Peyer's patch (tissue), 4 donors: ENCODE measurements around the gene BRINP1. TPM values are rescaled to one million over a fixed set of nuclear protein-coding genes. Genes with fewer than 3 reads are reported as not detected.
A peak's percentile ranks its signal among the peaks of the same experiment; 100 is the strongest.

ENCODE experiments used
- DNase-seq, 3 donors: peaks; one replicate each; pipeline ENCODE4 v3.0.0-alpha.2; 2017 to 2019
- H3K27ac ChIP-seq, 4 donors: fragments of 200-600 bp; sonication (generic); one replicate each; pipeline ENCODE4 v1.5.1; 2016 to 2019
- H3K27me3 ChIP-seq, 2 donors: fragments of 200-600 bp; sonication (generic); one replicate each; pipeline ENCODE4 v1.5.1; 2019
- H3K36me3 ChIP-seq, 3 donors: fragments of 200-600 bp; sonication (generic); one replicate each; pipeline ENCODE4 v1.5.1; 2016 to 2019
- H3K4me1 ChIP-seq, 4 donors: fragments of 200-600 bp; sonication (generic); one replicate each; pipeline ENCODE4 v1.5.1; 2016 to 2019
- H3K4me3 ChIP-seq, 4 donors: fragments of 200-600 bp; sonication (generic); 1 replicate in 3 of 4; 2 replicates in 1 of 4; pipeline ENCODE4 v1.5.1; 2016 to 2019; ENCODE audit warnings: mild to moderate bottlenecking in 1 of 4
- H3K9me3 ChIP-seq, 4 donors: fragments of 200-600 bp; sonication (generic); one replicate each; pipeline ENCODE4 v1.5.1; 2016 to 2019; ENCODE audit warnings: mild to moderate bottlenecking in 1 of 4
- CTCF ChIP-seq, 6 experiments: fragments of 450-650 bp in 4 of 6; fragments of 200-600 bp in 2 of 6; sonication (generic) in 1 of 6; IDR thresholded peaks; one replicate each; pipeline ENCODE4 v1.5.1; 2017 to 2019; ENCODE audit warnings: antibody characterized with exemption in 6 of 6, mild to moderate bottlenecking in 3 of 6, moderate library complexity in 1 of 6
- POLR2A ChIP-seq, 2 donors: fragments of 450-650 bp; IDR thresholded peaks; one replicate each; pipeline ENCODE4 v1.5.1; 2017; ENCODE audit warnings: antibody characterized with exemption in 2 of 2, mild to moderate bottlenecking in 2 of 2, moderate library complexity in 2 of 2
- total RNA-seq, 4 donors: library from RNA; depleted of rRNA; stranded (reverse); fragments of >200 nt; gene quantifications; one replicate each; pipeline ENCODE4 v1.1.0, GENCODE V29; 2016

Gene BRINP1, protein sequence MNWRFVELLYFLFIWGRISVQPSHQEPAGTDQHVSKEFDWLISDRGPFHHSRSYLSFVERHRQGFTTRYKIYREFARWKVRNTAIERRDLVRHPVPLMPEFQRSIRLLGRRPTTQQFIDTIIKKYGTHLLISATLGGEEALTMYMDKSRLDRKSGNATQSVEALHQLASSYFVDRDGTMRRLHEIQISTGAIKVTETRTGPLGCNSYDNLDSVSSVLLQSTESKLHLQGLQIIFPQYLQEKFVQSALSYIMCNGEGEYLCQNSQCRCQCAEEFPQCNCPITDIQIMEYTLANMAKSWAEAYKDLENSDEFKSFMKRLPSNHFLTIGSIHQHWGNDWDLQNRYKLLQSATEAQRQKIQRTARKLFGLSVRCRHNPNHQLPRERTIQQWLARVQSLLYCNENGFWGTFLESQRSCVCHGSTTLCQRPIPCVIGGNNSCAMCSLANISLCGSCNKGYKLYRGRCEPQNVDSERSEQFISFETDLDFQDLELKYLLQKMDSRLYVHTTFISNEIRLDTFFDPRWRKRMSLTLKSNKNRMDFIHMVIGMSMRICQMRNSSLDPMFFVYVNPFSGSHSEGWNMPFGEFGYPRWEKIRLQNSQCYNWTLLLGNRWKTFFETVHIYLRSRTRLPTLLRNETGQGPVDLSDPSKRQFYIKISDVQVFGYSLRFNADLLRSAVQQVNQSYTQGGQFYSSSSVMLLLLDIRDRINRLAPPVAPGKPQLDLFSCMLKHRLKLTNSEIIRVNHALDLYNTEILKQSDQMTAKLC
- under 1 TPM in 1 of 4 donors, not detected in 3; 0.47 TPM for total RNA-seq

- peaks cover 0 to 12% of the 10 kb centered on the region in 2 donors for H3K27me3 ChIP-seq
- no peak for TF ChIP-seq POLR2A (IDR thresholded peaks at IDR 0.05)
- no peak for TF ChIP-seq CTCF (IDR thresholded peaks at IDR 0.05)
- no peaks in the 10 kb centered on the region for H3K36me3 ChIP-seq
- DNase-seq = peak in 1 of 3 donors; percentile 51
- peaks cover 0 to 9% (median 0%) of the 10 kb centered on the region in 4 donors for H3K4me1 ChIP-seq
- no peaks in the 10 kb centered on the region for H3K9me3 ChIP-seq
- no peak within 1 kb of the TSS for H3K27ac ChIP-seq
- H3K4me3 ChIP-seq = peak within 1 kb of the TSS in 2 of 4 donors; percentile 25 to 46
Measured at GRCh38 chr9:119368681-119369581, at the start of gene BRINP1. TSS of gene BRINP1 (minus strand) at chr9:119369435. CDS start at chr9:119313355, 56,080 bp downstream.

- no peak for DNase-seq
- H3K27me3 ChIP-seq = no peaks in the 10 kb centered on the region
- no peak overlapping the region for H3K4me3 ChIP-seq
- H3K9me3 ChIP-seq = no peaks in the 10 kb centered on the region
- H3K4me1 ChIP-seq = no peaks in the 10 kb centered on the region
- H3K27ac ChIP-seq = no peak overlapping the region
- no peaks in the 10 kb centered on the region for H3K36me3 ChIP-seq
- TF ChIP-seq POLR2A (IDR thresholded peaks at IDR 0.05) (no peak), CTCF (IDR thresholded peaks at IDR 0.05) (no peak)
Measured at GRCh38 chr9:119418721-119419120, 49.5 kb upstream of the BRINP1 start.

DNA sequence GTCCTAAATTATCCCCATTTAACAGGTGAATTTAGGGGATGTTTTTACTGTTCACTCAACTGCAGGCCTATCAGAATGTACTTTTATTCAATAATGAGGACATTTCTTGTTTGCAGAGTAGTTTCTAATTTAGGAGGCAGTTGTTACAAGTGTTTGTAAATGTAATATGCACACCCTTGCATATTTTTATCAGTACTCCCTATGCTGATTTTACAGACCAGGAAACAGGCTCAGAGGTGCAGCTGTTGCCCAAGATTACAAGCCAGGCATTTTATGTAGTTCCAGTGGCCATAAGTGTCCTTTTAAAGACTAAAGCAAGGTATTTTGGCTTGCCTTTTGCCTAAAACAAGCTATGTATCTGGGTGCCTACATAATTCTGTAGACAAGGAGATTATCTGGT, 47.6 kb upstream of the BRINP1 start:
- Histone ChIP-seq H3K4me1 (no peaks in the 10 kb centered on the region), H3K27ac (no peak overlapping the region), H3K27me3 (no peaks in the 10 kb centered on the region), H3K9me3 (no peaks in the 10 kb centered on the region), H3K4me3 (no peak overlapping the region), H3K36me3 (no peaks in the 10 kb centered on the region)
- no peak for DNase-seq
- TF ChIP-seq POLR2A (IDR thresholded peaks at IDR 0.05) (no peak), CTCF (IDR thresholded peaks at IDR 0.05) (no peak)

DNA sequence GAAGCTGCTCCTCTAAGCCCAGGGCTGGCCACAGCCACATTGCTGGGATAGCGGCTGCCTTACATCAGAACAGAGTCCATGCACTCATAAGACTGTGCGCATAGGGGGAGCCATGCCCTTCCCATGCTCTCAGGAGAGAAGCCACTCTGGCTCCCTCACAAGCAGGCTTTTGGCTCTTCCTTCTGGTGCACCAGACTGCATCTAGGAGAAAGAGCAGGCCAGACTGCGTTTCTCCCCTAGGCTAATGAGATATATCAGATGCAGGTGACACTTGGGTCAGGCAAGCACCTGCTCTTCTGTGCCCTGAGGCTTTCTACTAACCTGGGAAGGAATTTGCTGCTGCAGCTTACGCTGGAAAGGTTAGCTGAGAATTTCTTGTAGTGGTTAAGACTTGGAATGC, 43.2 kb upstream of the BRINP1 start:
- H3K9me3 ChIP-seq = no peaks in the 10 kb centered on the region
- no peak for TF ChIP-seq CTCF (IDR thresholded peaks at IDR 0.05)
- TF ChIP-seq POLR2A (IDR thresholded peaks at IDR 0.05) = no peak
- no peak overlapping the region for H3K4me3 ChIP-seq
- H3K27ac ChIP-seq = no peak overlapping the region
- no peaks in the 10 kb centered on the region for H3K27me3 ChIP-seq
- H3K36me3 ChIP-seq = no peaks in the 10 kb centered on the region
- no peaks in the 10 kb centered on the region for H3K4me1 ChIP-seq
- DNase-seq = no peak

DNA sequence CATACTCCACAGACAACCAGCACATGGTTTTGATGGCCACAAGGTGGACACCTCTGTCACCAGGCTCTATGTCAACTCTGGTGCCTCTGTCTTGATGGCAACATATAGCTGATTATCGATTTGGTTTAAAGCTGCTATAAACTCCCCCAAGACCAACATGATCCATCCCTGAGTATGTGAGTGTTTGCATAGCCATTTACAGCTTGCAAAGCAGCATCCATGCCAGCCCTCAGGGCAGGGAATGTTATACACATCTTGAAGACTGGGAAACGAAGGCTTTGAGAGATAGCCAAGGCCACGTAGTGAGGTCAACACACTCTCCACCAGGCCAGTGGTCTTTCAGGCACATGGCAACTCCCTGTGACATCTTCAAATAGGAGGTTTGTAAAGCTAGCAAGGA, 40.3 kb upstream of the BRINP1 start:
- TF ChIP-seq CTCF (IDR thresholded peaks at IDR 0.05) (no peak), POLR2A (IDR thresholded peaks at IDR 0.05) (no peak)
- H3K27me3 ChIP-seq = no peaks in the 10 kb centered on the region
- no peaks in the 10 kb centered on the region for H3K4me1 ChIP-seq
- no peaks in the 10 kb centered on the region for H3K9me3 ChIP-seq
- DNase-seq = no peak
- H3K36me3 ChIP-seq = no peaks in the 10 kb centered on the region
- H3K4me3 ChIP-seq = no peak overlapping the region
- no peak overlapping the region for H3K27ac ChIP-seq
